ENCODE data around the gene LCN6. TPM values are rescaled to one million over a fixed set of nuclear protein-coding genes. Genes with fewer than 3 reads are reported as not detected.

Gene LCN6
- total and polyA plus RNA-seq, 2 of the 13 experiments (the other 11 are each of a cell fraction or from before 2014, with no cell fraction given) = not detected

GRCh38 chr9:136728548-136729123 is 19.7 kb downstream of the LCN6 start (continued):
- TF ChIP-seq ZNF724P (CRISPR knock-in tag; IDR thresholded peaks at IDR 0.05; ENCODE audit: borderline replicate concordance) = no peak
- TF ChIP-seq ZNF335 (CRISPR knock-in tag; IDR thresholded peaks at IDR 0.05) = no peak; the same call in 1 of the 2 replicates
- 0 out of 2 replicates have a peak, but pooled peaks have one; percentile 14 for TF ChIP-seq FOSL1 (CRISPR knock-in tag; IDR thresholded peaks at IDR 0.05; ENCODE audit: borderline replicate concordance)
- TF ChIP-seq NCOR1 (IDR thresholded peaks at IDR 0.05; ENCODE audit: borderline replicate concordance, low read length) = no peak
- no peak for TF ChIP-seq ZNF660 (CRISPR knock-in tag; IDR thresholded peaks at IDR 0.05; ENCODE audit: borderline replicate concordance, low read depth)
- no peak for TF ChIP-seq NFAT5 (CRISPR knock-in tag; IDR thresholded peaks at IDR 0.05)
- no peak for TF ChIP-seq IKZF5 (CRISPR knock-in tag; IDR thresholded peaks at IDR 0.05)
- no peak for TF ChIP-seq ZNF282 (IDR thresholded peaks at IDR 0.05; ENCODE audit: partially characterized antibody)
- no peak for TF ChIP-seq DMTF1 (CRISPR knock-in tag; IDR thresholded peaks at IDR 0.05)
- TF ChIP-seq HOXA5 (CRISPR knock-in tag; IDR thresholded peaks at IDR 0.05) = 0 out of 2 replicates have a peak, but pooled peaks have one; percentile 17
- TF ChIP-seq ZNF768 (CRISPR knock-in tag; IDR thresholded peaks at IDR 0.05) = peak; percentile 54; the same call in 1 of the 2 replicates
- TF ChIP-seq KDM2A (CRISPR knock-in tag; IDR thresholded peaks at IDR 0.05; ENCODE audit: borderline replicate concordance, low read depth) = peak; percentile 21; the same call in 1 of the 2 replicates
- peak; percentile 90 for TF ChIP-seq ZNF879 (CRISPR knock-in tag; IDR thresholded peaks at IDR 0.05)
- no peak for TF ChIP-seq KLF12 (CRISPR knock-in tag; IDR thresholded peaks at IDR 0.05; ENCODE audit: borderline replicate concordance)
- TF ChIP-seq ZNF383 (CRISPR knock-in tag; IDR thresholded peaks at IDR 0.05; ENCODE audit: borderline replicate concordance) = no peak
- TF ChIP-seq PATZ1 (CRISPR knock-in tag; IDR thresholded peaks at IDR 0.05) = no peak
- TF ChIP-seq ATF4 (CRISPR knock-in tag; IDR thresholded peaks at IDR 0.05) = no peak
